Transverse colon (tissue), 4 donors: ENCODE measurements around the gene C16orf87. TPM values are rescaled to one million over a fixed set of nuclear protein-coding genes. Genes with fewer than 3 reads are reported as not detected.
A peak's percentile ranks its signal among the peaks of the same experiment; 100 is the strongest.

Experiments
- DNase-seq: peaks from one replicate; pipeline ENCODE4 v3.0.0-alpha.2; 2019
- H3K27ac ChIP-seq, 4 donors: fragments of 200-600 bp; sonication (generic); 2 replicates each; pipeline ENCODE4 v1.5.1; 2016 to 2018; ENCODE audit warnings: inconsistent platforms in 4 of 4
- H3K27me3 ChIP-seq: fragments of 200-600 bp; sonication (generic); 2 replicates; pipeline ENCODE4 v1.5.1; 2017; ENCODE audit warnings: inconsistent platforms
- H3K36me3 ChIP-seq, 4 donors: fragments of 200-600 bp; sonication (generic); 2 replicates each; pipeline ENCODE4 v1.5.1; 2017 to 2019; ENCODE audit warnings: inconsistent platforms in 4 of 4
- H3K4me1 ChIP-seq, 4 donors: fragments of 200-600 bp; sonication (generic); 2 replicates each; pipeline ENCODE4 v1.5.1; 2017 to 2020; ENCODE audit warnings: inconsistent platforms in 4 of 4
- H3K4me3 ChIP-seq, 4 donors: fragments of 200-600 bp; sonication (generic); 1 replicate in 1 of 4; 2 replicates in 3 of 4; pipeline versions ENCODE4 v1.5.1 to v1.6.1; 2017 to 2019; ENCODE audit warnings: inconsistent platforms in 4 of 4
- H3K9me3 ChIP-seq, 2 donors: fragments of 200-600 bp; sonication (generic); 2 replicates each; pipeline ENCODE4 v1.5.1; 2017 to 2019; ENCODE audit warnings: inconsistent platforms in 2 of 2
- CTCF ChIP-seq, 5 experiments: fragments of 200-600 bp in 3 of 5; fragments of 450-650 bp in 2 of 5; sonication (generic) in 3 of 5; IDR thresholded peaks; 1 replicate in 2 of 5; 2 replicates in 3 of 5; pipeline ENCODE4 v1.5.1; 2016 to 2017; ENCODE audit warnings: antibody characterized with exemption in 5 of 5, inconsistent platforms in 3 of 5, mild to moderate bottlenecking in 2 of 5, moderate library complexity in 1 of 5
- EP300 ChIP-seq: sonication (generic); formaldehyde crosslinking; IDR thresholded peaks from one replicate; pipeline ENCODE4 v1.6.1; 2017; ENCODE audit warnings: antibody characterized with exemption, low read depth
- POLR2A ChIP-seq: fragments of 450-650 bp; IDR thresholded peaks from one replicate; pipeline ENCODE4 v1.6.1; 2016; ENCODE audit warnings: antibody characterized with exemption, mild to moderate bottlenecking, moderate library complexity
- POLR2AphosphoS5 ChIP-seq, 3 donors: sonication (generic); formaldehyde crosslinking; IDR thresholded peaks; one replicate each; pipeline ENCODE4 v1.6.1; 2016; ENCODE audit warnings: antibody characterized with exemption in 3 of 3
- WGBS, 2 donors: methylation state at CpG; one replicate each; pipeline ENCODE4 v1.1.5; 2018; ENCODE audit warnings: low coverage in 1 of 2; 5-methylcytosine and 5-hydroxymethylcytosine counted together
- in situ Hi-C, 4 donors: fragments of 200-750 bp; cut with MboI; loops; one replicate each; pipeline versions ENCODE4 v1.15.0 to v1.15.1; 2017; ENCODE audit warnings: low sequenced_read_pairs in 3 of 4, low pct_ligation_motif_present in 1 of 4, low pct_unique_long_range_greater_than_20kb in 1 of 4
- intact Hi-C: fragments of 100-400 bp; cut with DNase I; formaldehyde crosslinking; loops from one replicate; pipeline ENCODE4 v1.15.1; 2023; ENCODE audit warnings: low total_unique reads
- total RNA-seq, 4 donors: library from RNA; depleted of rRNA; stranded (reverse); fragments of >200 nt; gene quantifications; one replicate each; pipeline ENCODE4 v1.1.0, GENCODE V29; 2016

Gene C16orf87, protein sequence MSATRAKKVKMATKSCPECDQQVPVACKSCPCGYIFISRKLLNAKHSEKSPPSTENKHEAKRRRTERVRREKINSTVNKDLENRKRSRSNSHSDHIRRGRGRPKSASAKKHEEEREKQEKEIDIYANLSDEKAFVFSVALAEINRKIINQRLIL
- 10 to 100 TPM in 1 of 4 donors, 1 to 10 TPM in 1, under 1 TPM in 2; 0.20 to 10.6 (median 4.4) TPM for total RNA-seq

- intact Hi-C loops (no loop called here), in situ Hi-C loops (no loop called here)
- WGBS, 2 donors, result 0% methylated on average over 57 of the region's 94 CpGs; no CpG with 5 or more reads in 1 of the 2 donors
- Histone ChIP-seq H3K4me1 (peaks cover 0 to 30% (median 23%) of the 10 kb centered on the region in 4 donors), H3K27me3 (no peaks in the 10 kb centered on the region), H3K9me3 (no peaks in the 10 kb centered on the region), H3K36me3 (no peaks in the 10 kb centered on the region), H3K4me3 (peak within 1 kb of the TSS; percentile 85 to 98 (median 95)), H3K27ac (peak within 1 kb of the TSS; percentile 93 to 98 (median 97))
- DNase-seq, result peak; percentile 93
- peak; percentile 73 to 80 (median 76) for TF ChIP-seq POLR2AphosphoS5 (IDR thresholded peaks at IDR 0.05)
- no peak for TF ChIP-seq EP300
- TF ChIP-seq CTCF (IDR thresholded peaks at IDR 0.05), result no peak
- peak; percentile 58 for TF ChIP-seq POLR2A
Measured at GRCh38 chr16:46830902-46831647, at the start of gene C16orf87. Gene C16orf87, minus strand, starts transcription at chr16:46831180. Its CDS starts 31 bp downstream, at chr16:46831149.

- H3K36me3 ChIP-seq, result no peaks in the 10 kb centered on the region
- intact Hi-C loops (no loop called here), in situ Hi-C loops (no loop called here)
- H3K27ac ChIP-seq, result no peak overlapping the region
- H3K9me3 ChIP-seq, result no peaks in the 10 kb centered on the region
- no peak for DNase-seq
- WGBS, 2 donors, result 84 to 92% methylated on average over 5 to 8 of the region's 8 CpGs
- H3K4me1 ChIP-seq, result peaks cover 0 to 8% (median 0%) of the 10 kb centered on the region in 4 donors
- no peaks in the 10 kb centered on the region for H3K27me3 ChIP-seq
- no peak for TF ChIP-seq POLR2AphosphoS5 (IDR thresholded peaks at IDR 0.05)
- no peak for TF ChIP-seq CTCF (IDR thresholded peaks at IDR 0.05)
- TF ChIP-seq POLR2A, result no peak
- no peak for TF ChIP-seq EP300
- no peak overlapping the region for H3K4me3 ChIP-seq
Measured at GRCh38 chr16:46875243-46875642, 44.3 kb upstream of the C16orf87 start.

GRCh38 chr16:46873201-46873600, 42.2 kb upstream of the C16orf87 start:
- TF ChIP-seq EP300 (no peak), POLR2AphosphoS5 (IDR thresholded peaks at IDR 0.05) (no peak), POLR2A (no peak), CTCF (IDR thresholded peaks at IDR 0.05) (no peak)
- no peaks in the 10 kb centered on the region for H3K36me3 ChIP-seq
- H3K9me3 ChIP-seq, result no peaks in the 10 kb centered on the region
- in situ Hi-C loops (no loop called here), intact Hi-C loops (no loop called here)
- DNase-seq, result no peak
- H3K27me3 ChIP-seq, result no peaks in the 10 kb centered on the region
- peaks cover 0 to 14% (median 3%) of the 10 kb centered on the region in 4 donors for H3K4me1 ChIP-seq
- H3K27ac ChIP-seq, result no peak overlapping the region
- no peak overlapping the region for H3K4me3 ChIP-seq
- 85 to 87% methylated on average over 3 of the region's 3 CpGs for WGBS, 2 donors

DNA sequence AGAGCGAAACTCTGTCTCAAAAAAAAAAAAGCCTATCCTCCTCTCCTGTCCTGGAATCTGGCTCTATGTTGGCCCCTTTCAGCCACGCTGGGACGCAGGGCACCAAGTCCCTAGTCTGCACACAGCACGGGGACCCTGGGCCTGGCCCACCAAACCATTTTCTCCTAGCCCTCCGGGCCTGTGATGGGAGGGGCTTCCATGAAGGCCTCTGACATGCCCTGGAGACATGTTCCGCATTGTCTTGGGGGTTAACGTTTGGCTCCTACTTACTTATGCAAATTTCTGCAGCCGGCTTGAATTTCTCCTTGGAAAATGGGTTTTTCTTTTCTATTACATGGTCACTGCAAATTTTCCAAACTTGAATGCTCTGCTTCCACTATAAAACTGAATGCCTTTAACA, 40.6 kb upstream of the C16orf87 start:
- H3K9me3 ChIP-seq, result no peaks in the 10 kb centered on the region
- TF ChIP-seq POLR2A (no peak), EP300 (no peak), POLR2AphosphoS5 (IDR thresholded peaks at IDR 0.05) (no peak), CTCF (IDR thresholded peaks at IDR 0.05) (no peak)
- H3K27me3 ChIP-seq, result no peaks in the 10 kb centered on the region
- H3K27ac ChIP-seq, result no peak overlapping the region
- no peak for DNase-seq
- in situ Hi-C loops (no loop called here), intact Hi-C loops (no loop called here)
- H3K4me1 ChIP-seq, result peaks cover 0 to 14% (median 7%) of the 10 kb centered on the region in 4 donors
- H3K36me3 ChIP-seq, result no peaks in the 10 kb centered on the region
- 73 to 88% methylated on average over 3 to 8 of the region's 8 CpGs for WGBS, 2 donors
- H3K4me3 ChIP-seq, result no peak overlapping the region
